ENCODE data around the gene CHRNE.

DNA sequence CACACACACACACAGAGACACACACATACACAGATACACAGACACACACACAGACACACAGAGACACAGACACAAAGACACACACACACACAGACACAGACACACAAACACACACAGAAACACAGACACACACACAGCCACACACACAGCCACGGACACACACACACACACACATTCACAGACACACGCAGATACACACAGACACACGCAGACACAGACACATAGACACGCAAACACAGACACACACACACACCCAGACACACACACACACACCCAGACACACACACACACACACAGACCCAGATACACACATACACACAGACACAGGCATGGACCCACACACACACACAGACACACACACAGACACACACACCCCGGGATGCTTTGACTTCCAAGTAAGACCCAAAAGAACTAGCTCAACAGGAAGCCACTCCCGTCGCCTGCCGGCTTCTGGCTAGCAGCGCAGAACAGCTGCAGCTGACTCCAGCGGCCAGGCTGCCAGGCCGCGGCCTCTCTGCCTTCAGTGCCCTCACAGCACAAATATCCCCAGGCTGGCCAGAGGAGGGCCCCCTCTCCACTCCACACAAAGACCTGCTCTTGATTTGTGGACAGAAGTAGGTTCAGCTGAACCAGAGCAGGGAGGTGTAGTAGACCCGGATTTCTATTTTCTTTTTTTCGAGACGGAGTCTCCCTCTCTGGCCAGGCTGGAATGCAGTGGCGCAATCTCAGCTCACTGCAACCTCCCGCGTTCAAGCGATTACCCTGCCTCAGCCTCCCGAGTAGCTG is 6.0 kb upstream of the CHRNE start:
- TF ChIP-seq POLR2A (IDR thresholded peaks at IDR 0.05; ENCODE audit: low read depth, low read length) (no peak), POLR2AphosphoS5 (IDR thresholded peaks at IDR 0.05; ENCODE audit: low read depth, low read length) (no peak), TAF1 (IDR thresholded peaks at IDR 0.05; ENCODE audit: borderline replicate concordance, low read depth, low read length) (no peak)
